Retina (tissue), 1 donor: ENCODE data around the gene LARP7.
A peak's percentile ranks its signal among the peaks of the same experiment; 100 is the strongest.
"Not testable (repeated sequence)": the region's sequence is repeated elsewhere in the genome, so short reads cannot be mapped to it uniquely, and the experiment has no call there.

Source experiments
- DNase-seq: peaks from one replicate; pipeline ENCODE4 v3.0.0-alpha.2; 2016

LARP7 gene

GRCh38 chr4:112651641-112652040, 14.7 kb downstream of the LARP7 start:
- DNase-seq, result no peak

- no peak for DNase-seq
Measured at GRCh38 chr4:112652216-112652615, 15.3 kb downstream of the LARP7 start.

- no peak for DNase-seq
Measured at GRCh38 chr4:112655270-112655669, 18.3 kb downstream of the LARP7 start.

GRCh38 chr4:112656115-112656514, 19.2 kb downstream of the LARP7 start:
- DNase-seq, result not testable (repeated sequence)

GRCh38 chr4:112664611-112665010, 27.7 kb downstream of the LARP7 start:
- DNase-seq, result no peak

- DNase-seq, result no peak
Measured at GRCh38 chr4:112668131-112668530, 31.2 kb downstream of the LARP7 start.

- no peak for DNase-seq
Measured at GRCh38 chr4:112673076-112673475, 36.1 kb downstream of the LARP7 start.

- no peak for DNase-seq
Measured at GRCh38 chr4:112673686-112674085, 36.7 kb downstream of the LARP7 start.

GRCh38 chr4:112674376-112674775, 37.4 kb downstream of the LARP7 start:
- no peak for DNase-seq

GRCh38 chr4:112677519-112678091, 40.7 kb downstream of the LARP7 start:
- DNase-seq, result no peak

- no peak for DNase-seq
Measured at GRCh38 chr4:112680996-112681395, 44.1 kb downstream of the LARP7 start.

- DNase-seq, result no peak
Measured at GRCh38 chr4:112693507-112693906, 56.6 kb downstream of the LARP7 start.

- no peak for DNase-seq
Measured at GRCh38 chr4:112700679-112701078, 63.7 kb downstream of the LARP7 start.

GRCh38 chr4:112702892-112703291, 65.9 kb downstream of the LARP7 start:
- no peak for DNase-seq

- DNase-seq, result no peak
Measured at GRCh38 chr4:112704322-112704721, 67.4 kb downstream of the LARP7 start.

- DNase-seq, result peak; percentile 84
Measured at GRCh38 chr4:112704991-112705845, 68.3 kb downstream of the LARP7 start.

- DNase-seq, result peak; percentile 75
Measured at GRCh38 chr4:112705891-112706839, 69.2 kb downstream of the LARP7 start.

- DNase-seq, result no peak
Measured at GRCh38 chr4:112706840-112707207, 69.9 kb downstream of the LARP7 start.
